HepG2 (cell line): ENCODE results near the gene SHC3. TPM values are rescaled to one million over a fixed set of nuclear protein-coding genes. Genes with fewer than 3 reads are reported as not detected.

Source experiments
- ATAC-seq: fragments of 200-7000 bp; cut with Tn5 transposase; 3 replicates; pipeline ENCODE4 v1.9.1; 2020; ENCODE audit warnings: mild to moderate bottlenecking, moderate library complexity
- BruUV-seq: library from RNA; stranded (reverse); fragments of 400-500 nt; replicated peaks from 2 replicates; lab custom pipeline; 2021; lab: Mats Ljungman, UMichigan
- CTCF ChIA-PET: fragments of 300-600 bp; formaldehyde crosslinking; extraction: SDS; loops from one replicate; lab custom pipeline; 2021; ENCODE audit warnings: low total read pairs, inconsistent platforms, low intra/inter-chr PET ratio; lab: Yijun Ruan, JAX
- POLR2A ChIA-PET: fragments of 350-600 bp; sonication (Branson Sonifier 250); formaldehyde crosslinking; loops from one replicate; lab custom pipeline; 2020; ENCODE audit warnings: antibody characterized with exemption, inconsistent platforms; lab: Yijun Ruan, JAX
- DNase-seq: peaks from one replicate; pipeline ENCODE4 v3.0.0-alpha.2; 2015; ENCODE audit warnings: low spot score
- FAIRE-seq: peaks from 3 replicates; lab custom pipeline; 2011; peaks lifted over from hg19 to GRCh38; lab: Jason Lieb, UNC
- H2AFZ ChIP-seq: one replicate; pipeline ENCODE4 v1.6.1; 2011; ENCODE audit warnings: low read length, inconsistent platforms
- H3K27ac ChIP-seq: fragments of 300-600 bp; 3 replicates; pipeline ENCODE4 v1.8.0; 2011; ENCODE audit warnings: mixed run types, mild to moderate bottlenecking, mixed read lengths, low read length, inconsistent platforms; ENCODE audit not compliant: insufficient read depth; ENCODE audit errors: extremely low read length
- H3K27me3 ChIP-seq, 2 experiments: fragments of 200-600 bp in 1 of 2; 2 replicates in 1 of 2; 3 replicates in 1 of 2; pipeline versions ENCODE4 v1.6.0 to v1.8.0; 2011; ENCODE audit warnings: low read length in 2 of 2, mild to moderate bottlenecking in 2 of 2, moderate library complexity in 2 of 2, inconsistent platforms in 1 of 2; ENCODE audit not compliant: insufficient read depth in 2 of 2, control insufficient read depth in 1 of 2
- H3K36me3 ChIP-seq, 2 experiments: fragments of 200-600 bp in 1 of 2; replicated peaks in 1 of 2; 2 replicates in 1 of 2; 3 replicates in 1 of 2; pipeline versions ENCODE4 v1.5.1 to v1.8.0; 2011; ENCODE audit warnings: low read length in 2 of 2, inconsistent platforms in 1 of 2; ENCODE audit not compliant: insufficient read depth in 2 of 2, control insufficient read depth in 1 of 2
- H3K4me1 ChIP-seq: 2 replicates; pipeline ENCODE4 v1.5.1; 2012; ENCODE audit warnings: low read length, inconsistent platforms; ENCODE audit not compliant: insufficient read depth
- H3K4me2 ChIP-seq: 2 replicates; pipeline ENCODE4 v1.6.0; 2011; ENCODE audit warnings: low read depth, low read length, inconsistent platforms
- H3K4me3 ChIP-seq, 3 experiments: fragments of 200-600 bp in 1 of 3; sonication (generic), shearing (Covaris generic) in 1 of 3; replicated peaks in 1 of 3; 2 replicates each; pipeline ENCODE4 v1.5.1; 2011 to 2016; ENCODE audit warnings: low read length in 3 of 3, inconsistent platforms in 2 of 3, low read depth in 2 of 3, mild to moderate bottlenecking in 2 of 3, control low read depth in 1 of 3, mixed read lengths in 1 of 3; ENCODE audit not compliant: insufficient read depth in 1 of 3
- H3K79me2 ChIP-seq: one replicate; pipeline ENCODE4 v1.6.1; 2011; ENCODE audit warnings: low read length, inconsistent platforms; ENCODE audit not compliant: insufficient read depth
- H3K9ac ChIP-seq: 2 replicates; pipeline ENCODE4 v1.6.0; 2011; ENCODE audit warnings: mild to moderate bottlenecking, low read depth, low read length, inconsistent platforms; ENCODE audit not compliant: insufficient read depth
- H3K9me3 ChIP-seq: 2 replicates; pipeline ENCODE4 v1.5.1; 2012; ENCODE audit warnings: mild to moderate bottlenecking, low read length
- H4K20me1 ChIP-seq: 2 replicates; pipeline ENCODE4 v1.6.0; 2011; ENCODE audit warnings: inconsistent platforms, mild to moderate bottlenecking, low read length, moderate library complexity; ENCODE audit not compliant: insufficient read depth
- FLYWCH1 ChIP-seq: sonication (generic); formaldehyde crosslinking; IDR thresholded peaks from 2 replicates; pipeline ENCODE4 v1.8.1; 2023; ENCODE audit warnings: mild to moderate bottlenecking, missing genetic modification reagents
- NCOA1 ChIP-seq: sonication (generic); formaldehyde crosslinking; IDR thresholded peaks from 2 replicates; pipeline ENCODE4 v1.9.0; 2021; ENCODE audit warnings: missing genetic modification reagents
- NFATC3 ChIP-seq: sonication (generic); formaldehyde crosslinking; IDR thresholded peaks from 2 replicates; pipeline ENCODE4 v1.5.1; 2020; ENCODE audit warnings: mild to moderate bottlenecking, missing genetic modification reagents
- RNF2 ChIP-seq: fragments of 450-650 bp; conservative IDR thresholded peaks from 2 replicates; pipeline ENCODE4 v1.6.1; 2016; ENCODE audit warnings: low read depth
- ZNF12 ChIP-seq: sonication (generic); formaldehyde crosslinking; IDR thresholded peaks from 2 replicates; pipeline ENCODE4 v1.5.0; 2020; ENCODE audit warnings: missing genetic modification reagents
- ZNF674 ChIP-seq: sonication (generic); formaldehyde crosslinking; IDR thresholded peaks from 2 replicates; pipeline ENCODE4 v1.5.0; 2020; ENCODE audit warnings: low read depth, mild to moderate bottlenecking, missing genetic modification reagents
- ZXDC ChIP-seq: sonication (generic); formaldehyde crosslinking; IDR thresholded peaks from 2 replicates; pipeline ENCODE4 v1.5.0; 2020; ENCODE audit warnings: mild to moderate bottlenecking, missing genetic modification reagents
- WGBS: methylation state at CpG from one replicate; pipeline ENCODE4 v1.1.6; 2017; ENCODE audit warnings: low lambda C conversion rate; 5-methylcytosine and 5-hydroxymethylcytosine counted together
- in situ Hi-C: cut with HindIII; loops from 2 replicates; pipeline ENCODE4 v1.10.0; 2017; ENCODE audit warnings: low pct_unique_long_range_greater_than_20kb; ENCODE audit not compliant: extremely low pct_ligation_motif_present
- intact Hi-C: fragments of 100-400 bp; cut with micrococcal nuclease; formaldehyde crosslinking; loops from one replicate; pipeline ENCODE4 v1.10.0; 2022; ENCODE audit not compliant: unreplicated experiment
- polyA plus RNA-seq, 8 experiments: library from polyadenylated mRNA; depleted of rRNA in 3 of 8; stranded (reverse) in 7 of 8; unstranded in 1 of 8; fragments of >200 nt; fragmentation: Illumina TruSeq in 4 of 8; extraction: Trizol in 4 of 8; gene quantifications; 2 replicates each; pipeline versions ENCODE4 v1.2.1 to v1.2.3, GENCODE V29; 2011 to 2016; ENCODE audit warnings: low read depth in 4 of 8, missing spikeins in 1 of 8, mixed read lengths in 1 of 8; ENCODE audit not compliant: insufficient read depth in 1 of 8
- total RNA-seq, 5 experiments: library from RNA; depleted of rRNA; stranded (reverse); fragments of >200 nt; fragmentation: Illumina TruSeq; extraction: Trizol; gene quantifications; 2 replicates each; pipeline ENCODE4 v1.2.3, GENCODE V29; 2016; ENCODE audit warnings: low read depth in 1 of 5

Gene SHC3
- total and polyA plus RNA-seq, 2 of the 13 experiments (the other 11 are each of a cell fraction or from before 2014, with no cell fraction given): 0.09 to 0.89 TPM

GRCh38 chr9:89006996-89007967 lies 171.3 kb downstream of the SHC3 start:
- FAIRE-seq (no peak), DNase-seq (no peak), ATAC-seq (no peak)
- Histone ChIP-seq H3K36me3 (no peaks in the 10 kb centered on the region), H2AFZ (no peak overlapping the region), H3K27me3 (peaks cover 0 to 2% of the 10 kb centered on the region in 2 experiments; a peak in 1 of 5 replicates), H4K20me1 (no peaks in the 10 kb centered on the region), H3K9ac (no peak overlapping the region), H3K4me3 (no peak overlapping the region), H3K9me3 (no peaks in the 10 kb centered on the region), H3K79me2 (no peaks in the 10 kb centered on the region), H3K4me1 (no peaks in the 10 kb centered on the region), H3K4me2 (no peak overlapping the region), H3K27ac (no peak overlapping the region)
- no TSS peak for BruUV-seq
- TF ChIP-seq ZNF12 (CRISPR knock-in tag) (no peak), ZXDC (CRISPR knock-in tag) (no peak), NCOA1 (no peak), RNF2 (no peak), FLYWCH1 (CRISPR knock-in tag) (no peak), NFATC3 (CRISPR knock-in tag) (no peak), ZNF674 (CRISPR knock-in tag) (no peak)
- intact Hi-C loops (no loop called here), in situ Hi-C loops (no loop called here)
- POLR2A ChIA-PET: no interaction called here
- WGBS: 13% methylated on average over 9 of the region's 9 CpGs
- CTCF ChIA-PET: no interaction called here
